ENCODE results near the gene VPS54.

DNA sequence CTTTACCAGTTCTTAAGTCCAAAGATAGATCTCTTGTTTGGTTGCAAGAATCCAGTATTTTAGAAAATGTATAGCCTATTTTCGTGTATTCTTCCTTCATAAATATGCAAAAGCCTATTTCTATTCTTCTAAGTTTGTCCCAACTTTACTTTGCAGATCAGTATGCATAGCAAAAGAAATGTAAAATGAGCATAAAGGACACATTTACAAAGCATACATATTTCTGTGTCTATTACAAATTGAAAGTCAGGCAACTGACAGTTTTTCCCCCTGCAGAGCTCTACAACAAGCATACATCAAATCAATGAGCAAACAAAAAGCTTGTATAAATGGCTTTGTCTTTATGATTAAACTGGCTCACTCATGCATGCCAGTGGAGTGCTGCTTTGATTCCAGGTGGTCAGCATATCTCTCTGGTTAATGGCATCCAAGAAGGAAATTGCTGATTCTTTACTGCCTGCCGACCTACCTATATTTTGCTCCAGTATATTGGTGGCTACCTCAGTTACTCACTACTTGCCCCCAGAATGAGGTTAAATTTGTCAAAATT lies 10.0 kb upstream of the VPS54 start:
- TF ChIP-seq POLR2AphosphoS5 (IDR thresholded peaks at IDR 0.05) (no peak), EP300 (IDR thresholded peaks at IDR 0.05) (no peak)

Data from suprapubic skin (tissue), 4 donors.